IPS-15b (cell line): ENCODE measurements around the gene PGPEP1.

Experiments used
- H3K27me3 ChIP-seq: one replicate; pipeline ENCODE4 v1.6.1; 2013; ENCODE audit warnings: low read length; ENCODE audit not compliant: control insufficient read depth, insufficient read depth
- H3K36me3 ChIP-seq: one replicate; pipeline ENCODE4 v1.6.1; 2013; ENCODE audit warnings: low read length; ENCODE audit not compliant: control insufficient read depth, insufficient read depth
- H3K4me1 ChIP-seq: one replicate; pipeline ENCODE4 v1.6.1; 2013; ENCODE audit warnings: mild to moderate bottlenecking, low read length; ENCODE audit not compliant: control insufficient read depth, insufficient read depth
- H3K4me3 ChIP-seq: one replicate; pipeline ENCODE4 v1.5.1; 2013; ENCODE audit warnings: low read depth, low read length
- H3K9ac ChIP-seq: one replicate; pipeline ENCODE4 v1.6.1; 2013; ENCODE audit warnings: low read depth, mild to moderate bottlenecking, low read length
- H3K9me3 ChIP-seq: one replicate; pipeline ENCODE4 v1.6.1; 2013; ENCODE audit warnings: mild to moderate bottlenecking, low read length; ENCODE audit not compliant: control insufficient read depth, insufficient read depth

PGPEP1 gene

GRCh38 chr19:18389726-18390064 lies 49.3 kb downstream of the PGPEP1 start:
- Histone ChIP-seq H3K9ac (no peak overlapping the region), H3K27me3 (peaks cover 5% of the 10 kb centered on the region), H3K4me3 (no peak overlapping the region), H3K36me3 (peaks cover 10% of the 10 kb centered on the region), H3K9me3 (no peaks in the 10 kb centered on the region), H3K4me1 (peaks cover 3% of the 10 kb centered on the region)

GRCh38 chr19:18390065-18390907 lies 49.9 kb downstream of the PGPEP1 start:
- Histone ChIP-seq H3K36me3 (peaks cover 10% of the 10 kb centered on the region), H3K9me3 (no peaks in the 10 kb centered on the region), H3K4me3 (no peak overlapping the region), H3K27me3 (peaks cover 5% of the 10 kb centered on the region), H3K4me1 (peaks cover 3% of the 10 kb centered on the region), H3K9ac (no peak overlapping the region)

- Histone ChIP-seq H3K27me3 (peaks cover 5% of the 10 kb centered on the region), H3K4me1 (no peaks in the 10 kb centered on the region), H3K9ac (no peak overlapping the region), H3K36me3 (peaks cover 10% of the 10 kb centered on the region), H3K4me3 (no peak overlapping the region), H3K9me3 (no peaks in the 10 kb centered on the region)
These were observed 51.2 kb downstream of the PGPEP1 start for GRCh38 chr19:18391509-18392075.

- H3K4me1 ChIP-seq: no peaks in the 10 kb centered on the region
- no peak overlapping the region for H3K9ac ChIP-seq
- H3K36me3 ChIP-seq: peaks cover 10% of the 10 kb centered on the region
- no peak overlapping the region for H3K4me3 ChIP-seq
- peaks cover 5% of the 10 kb centered on the region for H3K27me3 ChIP-seq
- no peaks in the 10 kb centered on the region for H3K9me3 ChIP-seq
These were observed 52.0 kb downstream of the PGPEP1 start for GRCh38 chr19:18392417-18392816.

- Histone ChIP-seq H3K4me1 (no peaks in the 10 kb centered on the region), H3K4me3 (no peak overlapping the region), H3K9ac (no peak overlapping the region), H3K9me3 (no peaks in the 10 kb centered on the region), H3K36me3 (peaks cover 10% of the 10 kb centered on the region), H3K27me3 (peaks cover 5% of the 10 kb centered on the region)
These were observed 52.5 kb downstream of the PGPEP1 start for GRCh38 chr19:18392926-18393325.

DNA sequence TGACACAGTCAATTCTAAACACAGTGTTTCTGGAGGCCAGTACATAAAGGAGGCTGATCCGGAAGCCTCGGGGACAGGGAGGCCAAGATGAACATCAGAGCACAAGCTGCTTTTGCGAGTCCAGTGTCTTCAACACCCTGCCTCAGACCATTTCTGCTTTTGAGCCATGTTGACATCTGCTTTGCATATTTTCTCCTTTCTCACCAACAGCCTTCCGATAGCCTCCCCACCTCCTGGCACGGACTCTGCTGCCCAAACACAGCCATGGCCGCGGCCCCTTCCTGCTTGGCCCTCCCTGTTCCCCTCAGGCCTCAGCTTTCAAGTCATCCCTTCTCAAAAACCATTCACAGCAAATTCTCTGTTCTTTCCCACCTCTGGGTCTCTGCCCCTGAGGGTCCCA lies 53.4 kb downstream of the PGPEP1 start:
- Histone ChIP-seq H3K27me3 (peaks cover 7% of the 10 kb centered on the region), H3K9ac (no peak overlapping the region), H3K4me3 (no peak overlapping the region)

GRCh38 chr19:18396471-18397241 lies 56.3 kb downstream of the PGPEP1 start:
- Histone ChIP-seq H3K4me3 (no peak overlapping the region), H3K9ac (no peak overlapping the region), H3K4me1 (no peaks in the 10 kb centered on the region), H3K9me3 (no peaks in the 10 kb centered on the region), H3K36me3 (no peaks in the 10 kb centered on the region), H3K27me3 (peaks cover 2% of the 10 kb centered on the region)

More for the DNA sequence above, 53.4 kb downstream of the PGPEP1 start:
- Histone ChIP-seq H3K9me3 (no peaks in the 10 kb centered on the region), H3K36me3 (peaks cover 2% of the 10 kb centered on the region), H3K4me1 (no peaks in the 10 kb centered on the region)

DNA sequence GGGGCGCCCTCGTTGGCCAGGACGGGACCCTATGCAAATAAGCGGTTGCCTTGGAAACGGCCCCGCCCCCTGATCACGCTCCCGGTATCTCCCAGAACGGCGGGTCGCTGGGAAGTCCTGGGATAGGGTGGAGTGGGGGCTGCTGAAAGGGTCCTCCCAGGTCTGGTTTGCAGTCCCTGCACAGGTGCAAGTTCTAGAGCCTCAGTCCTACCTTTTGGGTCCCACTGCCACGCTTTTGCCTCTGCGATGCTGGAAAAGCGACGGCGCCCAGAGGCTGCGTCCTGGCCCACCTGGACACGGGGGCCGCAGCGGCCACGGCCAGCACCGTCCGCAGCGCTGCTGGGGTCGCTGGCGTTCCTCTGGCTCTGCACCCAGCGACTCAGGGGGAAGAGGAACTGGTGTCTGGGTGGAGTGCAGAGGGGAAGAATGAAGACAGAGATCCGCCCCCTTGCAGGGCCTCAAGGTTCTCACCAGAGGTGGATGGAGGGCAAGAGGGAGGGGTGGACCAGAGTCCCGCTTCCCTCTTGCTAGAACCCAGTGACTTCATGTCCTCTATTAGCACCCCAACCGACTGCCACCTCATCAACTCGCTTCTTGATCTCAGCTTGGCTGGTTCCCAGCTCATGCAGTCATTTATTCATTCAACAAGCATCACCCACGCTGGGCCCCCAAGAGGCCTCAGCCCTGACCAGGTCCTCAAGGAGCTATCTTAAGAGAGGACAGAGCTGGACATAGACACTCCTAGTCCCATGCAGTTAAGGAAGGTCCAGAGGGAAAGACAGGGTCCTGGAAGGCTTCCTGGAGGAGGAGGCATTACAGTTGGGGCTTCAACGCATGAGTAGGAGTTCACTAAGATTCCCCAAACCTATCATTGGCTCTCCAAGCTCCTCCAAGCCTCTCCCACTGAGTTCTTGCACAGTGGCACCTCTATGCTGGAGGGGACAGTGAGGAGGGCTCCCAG lies 57.1 kb downstream of the PGPEP1 start, which contains the start of gene LRRC25:
LRRC25 (minus strand) TSS at position 381 of the 961 bp plus-strand sequence. CDS start 659 bp downstream, outside the sequence.
- H3K4me1 ChIP-seq: no peaks in the 10 kb centered on the region
- H3K9ac ChIP-seq: no peak within 1 kb of the TSS
- peak within 1 kb of the TSS; percentile 33 for H3K4me3 ChIP-seq
- peaks cover 2% of the 10 kb centered on the region for H3K27me3 ChIP-seq
- no peaks in the 10 kb centered on the region for H3K9me3 ChIP-seq
- no peaks in the 10 kb centered on the region for H3K36me3 ChIP-seq

DNA sequence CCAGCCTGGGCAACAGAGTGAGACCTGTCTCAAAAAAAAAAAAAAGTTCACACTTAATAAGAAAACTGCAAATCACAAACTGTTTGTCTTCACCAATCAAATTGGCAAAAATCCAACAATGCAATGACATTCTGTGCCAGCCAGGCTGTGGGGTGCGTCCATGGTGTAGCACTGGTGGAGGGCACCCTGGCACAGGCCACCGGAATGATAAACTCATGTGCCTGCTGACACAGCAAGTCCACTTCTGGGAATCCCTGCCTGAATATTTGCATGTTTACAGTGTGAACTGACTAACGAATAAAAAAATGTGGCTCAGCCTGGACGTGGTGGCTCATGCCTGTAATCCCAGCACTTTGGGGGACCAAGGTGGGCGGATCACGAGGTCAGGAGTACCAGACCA lies 58.6 kb downstream of the PGPEP1 start:
- no peaks in the 10 kb centered on the region for H3K9me3 ChIP-seq
- no peaks in the 10 kb centered on the region for H3K4me1 ChIP-seq

DNA sequence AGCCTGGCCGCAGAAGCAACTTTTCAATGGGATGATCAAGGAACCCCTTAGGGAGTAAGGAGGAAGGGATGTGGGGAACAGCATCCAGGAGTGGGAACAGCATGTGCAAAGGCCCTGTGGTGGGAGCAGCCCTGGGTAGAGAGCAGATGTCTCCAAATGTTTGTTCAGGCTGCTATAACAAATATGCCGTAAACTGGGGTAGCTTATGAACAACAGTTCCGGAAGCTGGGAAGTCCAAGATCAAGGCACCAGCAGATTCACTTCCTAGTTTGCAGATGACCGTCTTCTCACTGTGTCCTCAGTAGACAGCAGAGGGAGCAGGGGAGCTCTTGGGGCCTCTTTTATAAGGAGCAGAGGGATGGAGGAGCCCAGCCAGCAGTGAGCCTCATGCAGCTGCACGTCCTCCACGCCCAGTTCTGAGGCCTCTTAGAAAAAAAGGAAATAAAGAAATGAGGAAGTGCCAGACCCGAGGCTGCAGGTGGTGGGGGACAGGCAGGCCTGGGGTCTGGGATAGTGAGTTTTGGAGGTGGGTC lies 61.2 kb downstream of the PGPEP1 start:
- no peak overlapping the region for H3K9ac ChIP-seq
- H3K27me3 ChIP-seq: peaks cover 2% of the 10 kb centered on the region
- no peaks in the 10 kb centered on the region for H3K9me3 ChIP-seq
- H3K36me3 ChIP-seq: no peaks in the 10 kb centered on the region
- H3K4me1 ChIP-seq: no peaks in the 10 kb centered on the region
- H3K4me3 ChIP-seq: no peak overlapping the region

More for the DNA sequence above, 58.6 kb downstream of the PGPEP1 start:
- Histone ChIP-seq H3K36me3 (no peaks in the 10 kb centered on the region), H3K27me3 (peaks cover 2% of the 10 kb centered on the region), H3K4me3 (no peak overlapping the region), H3K9ac (no peak overlapping the region)
